Stimulated activated CD4-positive, alpha-beta T cell treated with anti-CD3 and anti-CD28 coated beads, Interleukin-1b, Interleukin-23, amount 100 ng/mL, for 24 hours (primary cell): ENCODE data around the gene OPRL1.

Experiments used
- DNase-seq, 4 experiments: peaks; one replicate each; pipeline ENCODE4 v3.0.0-alpha.2; 2020; ENCODE audit warnings: low read depth in 4 of 4, low spot score in 1 of 4

Gene OPRL1

GRCh38 chr20:64080013-64080812 is at the start of gene OPRL1:
Gene OPRL1, plus strand, starts transcription at chr20:64080082. Its CDS starts 12,639 bp downstream, at chr20:64092721.
- no peak for DNase-seq

- no peak for DNase-seq
These were observed 49.3 kb upstream of the OPRL1 start for GRCh38 chr20:64030371-64031134.

- DNase-seq, result no peak
These were observed 48.0 kb upstream of the OPRL1 start for GRCh38 chr20:64031822-64032314.

GRCh38 chr20:64032706-64033624 is 46.9 kb upstream of the OPRL1 start:
- no peak for DNase-seq

GRCh38 chr20:64033981-64034493 is 45.8 kb upstream of the OPRL1 start:
- DNase-seq, result no peak

GRCh38 chr20:64035066-64035932 is 44.6 kb upstream of the OPRL1 start:
- no peak for DNase-seq

GRCh38 chr20:64035933-64036345 is 43.9 kb upstream of the OPRL1 start, which contains the start of gene C20orf204:
Gene C20orf204, plus strand, starts transcription at chr20:64036182. Its CDS starts 142 bp downstream, at chr20:64036324.
- no peak for DNase-seq

DNA sequence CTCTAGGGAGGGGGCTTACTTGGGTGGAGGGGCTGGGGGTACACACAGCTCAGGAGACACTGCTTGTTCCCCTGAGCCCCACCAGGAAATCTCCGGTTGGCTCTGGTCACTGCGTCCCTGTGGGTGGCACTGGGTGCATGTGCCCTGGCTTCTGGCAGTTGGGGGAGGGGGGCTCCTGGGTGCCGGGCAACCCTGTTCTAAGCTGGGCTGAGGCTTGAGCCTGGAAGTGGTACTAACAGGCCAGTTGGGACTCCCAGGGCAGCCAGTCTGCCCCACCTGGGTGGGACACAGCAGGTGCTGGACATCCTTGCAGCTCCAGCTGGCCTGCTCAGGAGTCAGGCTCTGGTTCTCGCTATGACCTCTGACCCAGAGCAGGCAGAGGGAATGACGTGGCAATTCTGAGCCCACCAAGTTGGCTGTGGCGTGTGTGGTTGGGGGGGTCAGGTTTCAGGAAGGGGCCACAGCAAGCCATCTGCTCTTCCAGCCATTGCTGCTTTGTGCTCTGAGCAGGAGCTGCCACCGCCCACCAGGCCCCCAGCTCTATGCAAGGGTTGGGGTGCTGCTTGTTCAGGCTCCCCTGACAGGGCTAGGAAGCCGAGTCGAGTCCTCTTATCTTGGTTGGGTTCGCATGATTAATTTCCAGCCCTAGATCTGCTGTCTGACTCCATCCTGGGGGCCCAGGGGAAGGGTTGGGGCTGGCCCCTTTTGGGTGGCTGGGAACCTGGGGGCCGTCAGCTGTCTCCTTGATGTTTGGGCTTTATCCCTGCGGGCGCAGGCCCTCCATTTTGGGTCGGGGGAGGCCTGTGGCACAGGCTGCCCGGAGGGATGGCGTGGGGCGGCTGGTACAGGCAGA is 43.3 kb upstream of the OPRL1 start:
- no peak for DNase-seq

DNA sequence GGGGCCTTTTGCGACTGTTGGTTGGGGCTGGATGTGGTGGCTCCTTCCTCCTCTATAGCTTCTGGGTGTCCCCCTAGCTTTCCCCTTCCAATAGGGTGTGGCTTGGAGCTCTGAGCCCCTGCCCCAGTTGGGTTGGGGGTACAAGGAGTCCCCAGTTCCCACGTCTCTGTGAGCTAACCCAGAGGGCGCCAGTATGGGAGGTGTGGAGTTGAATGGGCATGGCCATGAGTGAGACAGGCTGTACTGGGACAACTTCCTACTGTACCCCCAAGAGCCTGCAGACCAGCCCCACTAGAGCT is 42.7 kb upstream of the OPRL1 start:
- DNase-seq, result no peak

DNA sequence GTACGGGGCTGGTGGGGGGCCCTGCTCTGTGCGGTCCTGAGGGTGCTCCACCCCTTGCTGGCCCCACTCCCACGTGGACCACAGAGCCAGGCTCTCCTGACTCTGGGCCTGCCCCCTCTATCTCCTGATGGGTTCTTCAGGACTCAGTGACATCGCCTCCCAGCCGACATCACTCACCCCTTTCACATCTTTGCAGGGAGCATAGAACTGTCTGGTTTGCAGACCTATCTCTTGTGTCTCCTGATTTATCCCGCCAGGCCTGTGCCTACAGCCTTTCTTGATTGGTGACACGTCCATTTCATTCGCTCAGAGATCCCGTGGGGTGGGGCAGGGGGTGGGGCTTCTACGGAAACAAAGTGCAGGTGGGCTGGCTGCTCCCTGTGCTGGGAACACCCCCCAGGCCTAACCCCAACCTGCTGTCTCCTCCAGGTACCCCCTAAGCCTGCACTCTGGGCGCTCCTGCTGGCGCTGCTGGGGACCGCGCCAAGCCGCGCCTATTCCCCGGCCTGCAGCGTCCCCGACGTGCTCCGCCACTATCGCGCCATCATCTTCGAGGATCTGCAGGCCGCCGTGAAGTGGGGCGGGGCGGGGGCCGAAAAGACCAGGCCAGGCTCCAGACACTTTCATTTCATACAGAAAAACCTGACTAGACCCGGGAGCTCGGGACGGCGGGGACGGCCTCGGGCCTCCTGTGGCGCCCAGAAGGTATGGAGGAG is 42.2 kb upstream of the OPRL1 start:
- no peak for DNase-seq

- DNase-seq, result no peak
These were observed 41.7 kb upstream of the OPRL1 start for GRCh38 chr20:64038224-64038564.

DNA sequence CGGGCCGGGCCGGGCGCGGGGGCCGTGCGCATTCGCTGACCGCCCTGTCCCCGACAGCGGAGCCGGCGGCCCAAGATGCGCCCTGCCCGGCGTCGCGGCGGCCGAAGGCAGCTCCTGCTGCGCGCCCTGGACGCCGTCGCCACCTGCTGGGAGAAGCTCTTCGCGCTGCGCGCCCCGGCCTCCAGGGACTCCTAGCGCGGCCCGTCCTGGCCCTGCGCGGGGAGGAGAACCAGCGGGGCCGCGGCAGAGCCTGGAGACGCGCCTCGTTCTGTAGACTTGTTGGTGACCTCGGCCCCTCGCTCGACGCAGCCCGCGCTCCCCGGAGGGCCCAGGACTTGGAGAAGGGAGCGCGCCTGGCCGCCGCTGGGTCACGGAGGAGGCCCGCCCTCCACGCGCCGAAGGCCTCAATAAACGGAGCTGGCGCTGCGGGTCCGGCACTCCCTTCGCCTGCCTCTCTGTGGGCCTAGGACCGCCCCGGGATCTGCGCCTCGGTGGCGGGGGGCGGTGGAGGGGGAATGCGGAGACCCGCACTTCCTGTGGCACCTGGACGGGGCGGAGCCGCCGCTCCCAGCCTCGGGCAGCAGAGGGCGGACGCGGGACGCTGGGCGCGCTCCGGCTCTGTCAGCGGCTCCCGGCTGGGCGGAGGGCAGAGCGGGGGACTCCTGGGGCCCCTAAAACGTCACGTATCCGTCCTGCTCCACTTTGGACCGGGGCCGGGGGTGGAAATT is 41.2 kb upstream of the OPRL1 start:
- peak; percentile 51 to 72 (median 60) for DNase-seq

GRCh38 chr20:64039293-64040160 is 40.4 kb upstream of the OPRL1 start:
- DNase-seq, result no peak

- DNase-seq, result no peak
These were observed 39.4 kb upstream of the OPRL1 start for GRCh38 chr20:64040231-64041039.

GRCh38 chr20:64041040-64041780 is 38.7 kb upstream of the OPRL1 start:
- no peak for DNase-seq

- DNase-seq, result no peak
These were observed 38.2 kb upstream of the OPRL1 start for GRCh38 chr20:64041781-64042053.
